Tibial nerve (tissue), 4 donors: Measurements from ENCODE around the gene LIPJ. TPM values are rescaled to one million over a fixed set of nuclear protein-coding genes. Genes with fewer than 3 reads are reported as not detected.

Experiments used
- DNase-seq, 2 donors: peaks; one replicate each; pipeline ENCODE4 v3.0.0-alpha.2; 2019; ENCODE audit warnings: low spot score in 2 of 2
- H3K27ac ChIP-seq, 4 donors: fragments of 200-600 bp; sonication (generic) in 3 of 4; one replicate each; pipeline ENCODE4 v1.5.1; 2017 to 2019; ENCODE audit warnings: mild to moderate bottlenecking in 1 of 4
- H3K27me3 ChIP-seq, 2 donors: fragments of 200-600 bp; sonication (generic) in 1 of 2; one replicate each; pipeline versions ENCODE4 v1.5.1 to v1.6.0; 2017 to 2019
- H3K36me3 ChIP-seq, 3 donors: fragments of 200-600 bp; sonication (generic); one replicate each; pipeline ENCODE4 v1.5.1; 2018 to 2019
- H3K4me1 ChIP-seq, 4 donors: fragments of 200-600 bp; sonication (generic) in 3 of 4; one replicate each; pipeline ENCODE4 v1.5.1; 2017 to 2019
- H3K4me3 ChIP-seq, 4 donors: fragments of 200-600 bp; sonication (generic) in 3 of 4; one replicate each; pipeline ENCODE4 v1.5.1; 2017 to 2019; ENCODE audit warnings: mild to moderate bottlenecking in 1 of 4, moderate library complexity in 1 of 4
- H3K9me3 ChIP-seq, 4 donors: fragments of 200-600 bp; sonication (generic) in 3 of 4; one replicate each; pipeline ENCODE4 v1.5.1; 2017 to 2019
- CTCF ChIP-seq, 5 experiments: fragments of 200-600 bp in 3 of 5; fragments of 450-650 bp in 2 of 5; sonication (generic) in 3 of 5; IDR thresholded peaks; one replicate each; pipeline ENCODE4 v1.5.1; 2016 to 2019; ENCODE audit warnings: antibody characterized with exemption in 5 of 5, mild to moderate bottlenecking in 3 of 5, moderate library complexity in 2 of 5
- EP300 ChIP-seq, 2 donors: sonication (generic); formaldehyde crosslinking; IDR thresholded peaks; one replicate each; pipeline ENCODE4 v1.6.1; 2017; ENCODE audit warnings: antibody characterized with exemption in 2 of 2, mild to moderate bottlenecking in 1 of 2
- POLR2A ChIP-seq, 2 donors: fragments of 450-650 bp; IDR thresholded peaks; one replicate each; pipeline ENCODE4 v1.6.1; 2017; ENCODE audit warnings: antibody characterized with exemption in 2 of 2, mild to moderate bottlenecking in 2 of 2, moderate library complexity in 2 of 2
- WGBS, 2 donors: methylation state at CpG; one replicate each; pipeline ENCODE4 v1.1.5; 2018; 5-methylcytosine and 5-hydroxymethylcytosine counted together
- total RNA-seq, 4 donors: library from RNA; depleted of rRNA; stranded (reverse); fragments of >200 nt; gene quantifications; one replicate each; pipeline ENCODE4 v1.1.0, GENCODE V29; 2016

LIPJ gene
- total RNA-seq, 4 donors from 2014 or later = under 0.01 to 0.87 (median 0.42) TPM; not detected in 1

GRCh38 chr10:88542522-88542921, 44.0 kb upstream of the LIPJ start:
- H3K4me1 ChIP-seq = peaks cover 0 to 69% (median 14%) of the 10 kb centered on the region in 4 donors
- H3K27ac ChIP-seq = peak overlapping the region; percentile 29 to 91 (median 74)
- no peak for DNase-seq
- H3K36me3 ChIP-seq = no peaks in the 10 kb centered on the region
- WGBS, 2 donors = 36 to 40% methylated on average over 4 of the region's 4 CpGs
- no peaks in the 10 kb centered on the region for H3K27me3 ChIP-seq
- no peak overlapping the region for H3K4me3 ChIP-seq
- no peak for TF ChIP-seq EP300 (IDR thresholded peaks at IDR 0.05)
- no peak for TF ChIP-seq CTCF (IDR thresholded peaks at IDR 0.05)
- no peak for TF ChIP-seq POLR2A (IDR thresholded peaks at IDR 0.05)
- no peaks in the 10 kb centered on the region for H3K9me3 ChIP-seq

- TF ChIP-seq POLR2A (IDR thresholded peaks at IDR 0.05) (no peak), EP300 (IDR thresholded peaks at IDR 0.05) (no peak), CTCF (IDR thresholded peaks at IDR 0.05) (no peak)
- no peak overlapping the region for H3K4me3 ChIP-seq
- H3K27me3 ChIP-seq = no peaks in the 10 kb centered on the region
- no peak for DNase-seq
- H3K27ac ChIP-seq = peak overlapping the region in 1 of 4 donors; percentile 60
- H3K4me1 ChIP-seq = peaks cover 0 to 52% (median 8%) of the 10 kb centered on the region in 4 donors
- 95 to 98% methylated on average over 2 of the region's 2 CpGs for WGBS, 2 donors
- no peaks in the 10 kb centered on the region for H3K9me3 ChIP-seq
- no peaks in the 10 kb centered on the region for H3K36me3 ChIP-seq
Measured at GRCh38 chr10:88544140-88544870, 42.3 kb upstream of the LIPJ start.

- Histone ChIP-seq H3K9me3 (no peaks in the 10 kb centered on the region), H3K4me3 (no peak overlapping the region), H3K4me1 (peaks cover 0 to 46% (median 8%) of the 10 kb centered on the region in 4 donors), H3K27me3 (no peaks in the 10 kb centered on the region), H3K27ac (peak overlapping the region in 1 of 4 donors; percentile 35), H3K36me3 (no peaks in the 10 kb centered on the region)
- no peak for DNase-seq
- WGBS, 2 donors = 74 to 76% methylated on average over 4 of the region's 4 CpGs
- TF ChIP-seq EP300 (IDR thresholded peaks at IDR 0.05) = no peak
- TF ChIP-seq CTCF (IDR thresholded peaks at IDR 0.05) = no peak
- no peak for TF ChIP-seq POLR2A (IDR thresholded peaks at IDR 0.05)
Measured at GRCh38 chr10:88545359-88545758, 41.2 kb upstream of the LIPJ start.

GRCh38 chr10:88546497-88546896, 40.1 kb upstream of the LIPJ start:
- Histone ChIP-seq H3K9me3 (no peaks in the 10 kb centered on the region), H3K27ac (peak overlapping the region in 2 of 4 donors; percentile 13 to 61), H3K4me1 (peaks cover 0 to 42% (median 8%) of the 10 kb centered on the region in 4 donors), H3K4me3 (no peak overlapping the region), H3K27me3 (no peaks in the 10 kb centered on the region), H3K36me3 (no peaks in the 10 kb centered on the region)
- DNase-seq = no peak
- WGBS, 2 donors = 26 to 28% methylated on average over 3 of the region's 3 CpGs
- peak in 1 of 2 donors; percentile 21 for TF ChIP-seq EP300 (IDR thresholded peaks at IDR 0.05)
- TF ChIP-seq POLR2A (IDR thresholded peaks at IDR 0.05) = no peak

- Histone ChIP-seq H3K36me3 (no peaks in the 10 kb centered on the region), H3K4me1 (peaks cover 0 to 34% (median 0%) of the 10 kb centered on the region in 4 donors), H3K27me3 (no peaks in the 10 kb centered on the region), H3K4me3 (no peak overlapping the region), H3K27ac (peak overlapping the region in 2 of 4 donors; percentile 3 to 18), H3K9me3 (no peaks in the 10 kb centered on the region)
- WGBS, 2 donors = 70 to 71% methylated on average over 2 of the region's 2 CpGs
- TF ChIP-seq EP300 (IDR thresholded peaks at IDR 0.05) (no peak), POLR2A (IDR thresholded peaks at IDR 0.05) (no peak), CTCF (IDR thresholded peaks at IDR 0.05) (no peak)
- no peak for DNase-seq
Measured at GRCh38 chr10:88551246-88551645, 35.3 kb upstream of the LIPJ start.
